Mucosa of gallbladder (tissue), 1 donor: Measurements from ENCODE around the gene GRAMD1A. TPM values are rescaled to one million over a fixed set of nuclear protein-coding genes. Genes with fewer than 3 reads are reported as not detected.

Experiments
- DNase-seq: peaks from one replicate; pipeline ENCODE4 v3.0.0-alpha.2; 2020; ENCODE audit warnings: low spot score
- total RNA-seq: library from RNA; stranded (reverse); gene quantifications from one replicate; pipeline ENCODE4 v1.2.1, GENCODE V29; 2021
- donor health status: DM: no; HTN: no; CAD: no.

The GRAMD1A gene
- total RNA-seq, 1 donor from 2014 or later: 31.7 TPM

DNA sequence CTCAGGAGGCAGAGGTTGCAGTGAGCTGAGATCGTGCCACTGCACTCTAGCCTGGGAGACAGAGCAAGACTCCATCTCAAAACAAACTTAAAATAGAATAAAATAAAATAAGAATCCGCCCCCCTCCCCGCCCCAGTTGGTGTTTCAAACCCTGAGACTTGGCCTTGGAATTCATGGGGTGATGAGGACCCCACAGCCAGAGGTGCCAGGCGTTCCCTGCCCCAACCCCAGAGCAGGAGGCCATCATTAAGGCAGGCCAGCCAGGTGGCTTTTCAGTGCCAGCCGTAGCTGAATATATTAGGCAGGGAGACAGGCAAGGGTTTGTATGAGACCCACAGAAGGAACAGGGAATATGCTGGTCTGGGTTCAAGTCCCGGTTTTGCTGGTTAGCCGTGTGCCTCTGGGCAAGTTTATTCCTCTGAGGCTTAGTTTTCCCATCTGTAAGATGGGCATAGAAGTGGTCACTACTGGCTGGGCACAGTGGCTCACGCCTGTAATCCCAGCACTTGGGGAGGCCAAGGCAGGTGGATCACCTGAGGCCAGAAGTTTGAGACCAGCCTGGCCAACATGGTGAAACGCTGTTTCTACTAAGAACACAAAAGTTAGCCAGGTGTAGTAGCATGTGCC, 53.7 kb downstream of the GRAMD1A start:
- no peak for DNase-seq

DNA sequence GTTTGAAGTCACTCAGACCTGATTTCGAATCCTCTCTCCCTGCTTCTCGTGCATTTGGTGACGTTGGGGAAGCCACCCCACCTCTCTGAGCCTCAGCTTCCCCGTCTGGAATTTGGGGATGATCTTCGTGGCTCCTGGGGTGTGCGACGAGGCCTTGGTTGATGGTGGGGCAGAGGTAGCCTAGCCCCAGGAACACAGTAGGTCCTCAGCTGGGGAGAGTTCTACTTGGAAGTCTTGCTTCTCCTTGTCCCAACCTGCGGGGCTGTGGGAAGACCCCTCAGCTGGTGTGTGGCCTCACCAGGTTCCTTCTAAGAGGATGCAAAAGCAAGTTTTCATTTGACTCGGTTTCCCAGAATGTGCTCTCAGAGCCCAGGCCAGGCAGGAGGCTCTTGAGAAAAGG, 54.5 kb downstream of the GRAMD1A start:
- DNase-seq: no peak

DNA sequence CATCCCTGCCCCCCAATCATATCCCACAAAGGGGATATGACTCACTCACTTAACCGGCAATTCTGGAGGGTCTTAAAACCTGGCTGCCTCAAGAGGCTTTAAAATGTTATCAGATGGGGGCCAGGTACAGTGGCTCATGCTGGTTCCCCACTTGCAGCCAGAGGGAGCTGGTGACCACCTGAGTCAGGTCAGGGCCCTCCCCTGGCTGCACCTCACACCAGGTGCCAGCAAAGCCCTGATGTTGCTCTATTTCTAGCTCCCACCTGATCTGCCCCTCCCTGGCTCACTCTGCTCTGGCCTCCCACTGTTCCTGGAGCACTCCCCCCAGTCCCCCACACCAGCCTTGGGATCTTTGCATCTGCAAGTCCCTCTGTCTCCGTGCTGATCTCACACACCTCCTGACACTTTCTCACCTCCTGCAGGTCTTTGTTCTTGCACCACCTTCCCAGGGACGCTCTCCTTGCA, 55.6 kb downstream of the GRAMD1A start:
- no peak for DNase-seq

DNA sequence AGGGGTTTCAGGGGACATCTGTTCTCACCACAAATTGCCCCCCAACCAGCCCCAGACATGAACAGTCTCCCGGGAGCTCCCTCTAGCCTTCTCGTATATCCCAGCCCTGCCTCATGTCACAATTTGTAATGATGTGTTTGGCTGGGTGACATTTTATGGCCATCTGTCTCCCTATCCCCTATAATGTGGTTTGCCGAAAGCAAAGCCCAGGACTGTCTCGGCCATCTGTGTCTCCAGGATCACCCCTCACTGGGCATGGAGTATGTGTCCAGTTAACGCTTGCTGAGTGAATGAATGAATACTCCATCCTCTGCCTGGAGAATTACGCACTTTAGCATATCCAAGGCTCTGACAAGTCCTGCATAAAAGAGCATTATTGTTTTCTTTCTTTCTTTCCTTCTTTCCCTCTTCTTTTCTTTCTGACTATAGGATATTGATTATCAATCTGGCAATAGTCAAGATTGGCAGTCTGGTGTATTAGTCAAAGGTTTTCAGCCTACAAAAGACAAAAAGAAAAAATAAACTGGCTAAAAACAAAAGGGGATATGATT, 56.5 kb downstream of the GRAMD1A start:
- DNase-seq: no peak

DNA sequence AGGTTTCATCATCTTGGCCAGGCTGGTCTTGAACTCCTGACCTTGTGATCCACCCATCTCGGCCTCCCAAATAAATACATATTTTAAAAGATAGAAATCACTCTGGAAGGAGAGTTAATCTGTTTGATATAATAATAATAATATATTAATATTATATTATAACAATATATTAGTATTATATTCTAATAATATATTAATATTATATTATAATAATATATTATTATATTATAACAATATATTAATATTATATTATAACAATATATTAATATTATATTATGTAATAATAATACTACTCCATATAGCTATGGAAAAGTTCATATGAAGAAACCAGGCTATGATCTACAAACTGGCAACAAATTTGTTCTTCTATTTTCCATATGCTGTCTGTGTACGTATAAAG, 58.2 kb downstream of the GRAMD1A start:
- no peak for DNase-seq

DNA sequence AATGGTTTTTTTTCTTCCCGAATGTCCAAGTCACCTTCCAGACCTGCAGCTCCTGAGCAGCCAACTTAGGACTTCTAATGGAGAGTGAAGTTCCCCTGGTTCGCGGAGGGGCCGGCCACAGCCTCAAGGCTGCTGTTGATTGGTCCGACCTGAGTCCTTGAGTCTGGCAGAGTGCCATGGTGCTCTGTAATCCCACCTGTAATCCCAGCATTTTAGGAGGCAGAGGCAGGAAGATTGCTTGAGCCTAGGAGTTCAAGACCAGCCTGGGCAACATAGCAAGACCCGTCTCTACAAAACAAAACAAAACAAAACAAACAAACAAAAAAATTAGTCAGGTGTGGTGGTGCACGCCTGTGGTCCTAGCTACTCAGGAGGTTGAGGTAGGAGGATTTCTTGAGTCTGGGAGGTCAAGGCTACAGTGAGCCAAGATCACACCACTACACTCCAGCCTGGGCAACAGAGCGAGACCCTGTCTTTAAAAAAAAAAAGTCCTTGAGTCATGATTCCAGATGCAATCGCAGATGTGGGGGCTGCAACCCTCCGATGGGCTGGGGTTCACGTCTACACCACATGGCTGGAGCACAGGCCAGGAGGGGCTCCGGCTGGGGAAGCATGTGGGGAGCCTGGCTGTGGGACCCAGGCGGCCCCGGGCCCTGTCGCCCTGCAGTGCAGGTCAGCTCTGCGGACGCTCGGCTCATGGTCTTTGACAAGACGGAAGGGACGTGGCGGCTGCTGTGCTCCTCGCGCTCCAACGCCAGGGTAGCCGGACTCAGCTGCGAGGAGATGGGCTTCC, 59.1 kb downstream of the GRAMD1A start:
- DNase-seq: no peak

DNA sequence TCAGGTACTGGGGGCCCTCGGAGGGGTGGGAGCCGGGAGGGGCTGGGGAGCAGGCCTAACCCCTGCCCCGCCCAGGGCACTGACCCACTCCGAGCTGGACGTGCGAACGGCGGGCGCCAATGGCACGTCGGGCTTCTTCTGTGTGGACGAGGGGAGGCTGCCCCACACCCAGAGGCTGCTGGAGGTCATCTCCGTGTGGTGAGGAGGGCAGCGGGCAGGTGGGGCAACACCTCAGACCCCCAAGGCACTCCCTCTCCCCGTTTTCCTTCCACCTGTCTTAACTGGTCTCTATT, 59.6 kb downstream of the GRAMD1A start:
- DNase-seq: no peak

DNA sequence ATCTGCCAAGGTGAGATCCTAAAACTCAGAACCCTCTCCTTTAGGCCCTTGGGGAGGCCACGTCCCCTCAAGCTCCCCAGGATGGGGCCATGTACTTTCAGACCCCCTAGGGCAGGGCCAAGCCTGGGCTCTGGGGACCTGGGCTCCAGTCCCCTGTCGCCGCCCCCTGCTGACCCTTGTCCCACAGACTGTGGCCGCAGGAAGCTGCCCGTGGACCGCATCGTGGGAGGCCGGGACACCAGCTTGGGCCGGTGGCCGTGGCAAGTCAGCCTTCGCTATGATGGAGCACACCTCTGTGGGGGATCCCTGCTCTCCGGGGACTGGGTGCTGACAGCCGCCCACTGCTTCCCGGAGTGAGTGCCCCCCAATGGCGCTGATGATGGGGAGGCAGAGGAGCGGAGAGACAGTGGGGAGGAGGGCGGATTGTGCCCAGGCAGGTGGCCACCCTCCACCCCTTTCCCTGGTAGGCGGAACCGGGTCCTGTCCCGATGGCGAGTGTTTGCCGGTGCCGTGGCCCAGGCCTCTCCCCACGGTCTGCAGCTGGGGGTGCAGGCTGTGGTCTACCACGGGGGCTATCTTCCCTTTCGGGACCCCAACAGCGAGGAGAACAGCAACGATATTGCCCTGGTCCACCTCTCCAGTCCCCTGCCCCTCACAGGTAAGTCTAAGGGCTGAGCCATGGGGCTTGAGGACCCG, 60.2 kb downstream of the GRAMD1A start:
- no peak for DNase-seq

DNA sequence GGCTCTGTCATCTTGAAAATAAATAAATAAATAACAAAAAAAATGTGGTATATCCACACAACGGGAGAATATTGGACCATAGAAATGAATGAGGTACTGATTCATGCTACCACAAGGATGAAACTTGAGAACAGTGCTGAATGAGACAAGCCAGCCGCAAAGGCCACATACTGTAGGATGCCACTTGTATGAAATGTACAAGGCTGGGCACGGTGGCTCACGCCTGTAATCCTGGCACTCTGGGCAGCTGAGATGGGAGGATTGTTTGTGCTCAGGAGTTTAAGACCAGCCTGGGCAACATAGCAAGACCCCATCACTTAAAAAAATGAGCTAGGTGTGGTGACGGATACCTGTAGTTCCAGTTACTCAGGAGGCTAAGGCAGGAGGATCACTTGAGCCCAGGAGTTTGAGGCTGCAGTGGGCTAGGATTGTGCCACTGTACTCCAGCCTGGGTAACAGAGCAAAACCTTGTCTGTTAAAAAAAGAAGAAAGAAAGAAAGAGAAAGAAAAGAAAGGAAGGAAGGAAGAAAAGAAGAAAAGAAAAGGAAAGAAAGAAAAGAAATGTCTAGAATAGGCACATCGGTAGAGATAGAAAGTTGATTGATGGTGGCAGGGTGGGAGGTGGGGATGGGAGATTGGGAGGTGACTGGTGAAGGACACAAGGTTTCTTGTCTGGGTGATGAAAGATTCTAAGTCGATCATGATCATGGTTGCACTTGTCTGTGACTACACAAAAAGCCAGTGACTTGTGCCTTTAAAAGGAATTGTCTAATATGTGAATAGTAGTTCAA, 61.7 kb downstream of the GRAMD1A start:
- DNase-seq: no peak

DNA sequence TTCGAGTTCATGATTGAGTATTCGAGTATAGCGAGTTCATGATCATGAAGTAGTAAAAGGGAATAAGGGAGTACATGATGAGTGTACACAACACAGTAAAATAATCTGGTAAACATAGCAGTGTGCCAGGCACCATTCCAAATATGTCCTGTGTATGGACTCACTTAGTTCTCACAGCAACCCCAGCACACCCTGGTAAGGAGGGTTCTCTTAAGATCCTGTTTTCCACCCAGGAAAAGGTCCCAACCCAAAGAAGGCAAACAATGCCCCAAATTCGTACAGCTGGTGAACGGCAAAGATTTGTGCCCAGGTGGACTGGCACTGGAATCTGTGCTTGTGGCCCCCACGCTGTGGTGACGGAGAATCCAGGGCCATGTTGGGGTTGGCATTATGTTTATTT, 62.8 kb downstream of the GRAMD1A start:
- no peak for DNase-seq

DNA sequence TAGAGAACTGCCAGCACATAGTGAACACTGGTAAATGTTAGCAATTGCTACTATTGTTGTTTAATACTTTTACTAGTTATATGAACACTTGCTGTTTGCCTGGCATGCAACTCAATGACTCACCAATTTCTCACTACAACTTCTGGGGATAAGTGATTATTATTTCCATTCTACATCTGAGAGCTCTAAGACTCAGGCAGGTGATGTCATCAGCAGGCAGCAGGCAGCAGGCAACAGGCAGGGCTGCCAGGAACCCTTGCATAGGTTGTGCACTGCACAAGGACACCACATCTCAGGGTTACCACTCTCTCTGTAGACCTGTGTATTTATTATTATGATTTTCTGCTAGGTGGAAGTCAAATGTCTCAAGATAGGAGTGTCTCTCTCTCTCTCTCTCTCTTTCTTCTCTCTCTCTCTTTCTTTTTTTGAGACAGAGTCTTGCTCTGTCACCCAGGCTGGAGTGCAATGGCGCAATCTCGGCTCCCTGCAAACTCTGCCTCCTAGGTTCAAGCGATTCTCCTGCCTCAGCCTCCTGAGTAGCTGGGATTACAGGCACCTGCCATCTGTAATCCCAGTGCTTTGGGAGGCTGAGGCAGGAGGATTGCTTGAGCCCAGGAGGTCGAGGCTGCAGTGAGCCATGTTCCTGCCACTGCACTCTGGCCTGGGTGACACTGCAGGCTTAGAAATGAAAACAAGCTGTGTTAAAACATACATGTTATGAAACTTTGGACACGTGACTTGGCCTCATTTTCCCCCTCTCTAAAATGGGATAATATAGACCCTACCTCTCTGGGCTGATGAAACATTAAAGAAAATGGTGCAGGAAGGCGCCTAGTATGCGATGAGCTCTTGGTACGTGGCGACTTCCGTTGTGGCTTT, 64.1 kb downstream of the GRAMD1A start:
- DNase-seq: no peak

DNA sequence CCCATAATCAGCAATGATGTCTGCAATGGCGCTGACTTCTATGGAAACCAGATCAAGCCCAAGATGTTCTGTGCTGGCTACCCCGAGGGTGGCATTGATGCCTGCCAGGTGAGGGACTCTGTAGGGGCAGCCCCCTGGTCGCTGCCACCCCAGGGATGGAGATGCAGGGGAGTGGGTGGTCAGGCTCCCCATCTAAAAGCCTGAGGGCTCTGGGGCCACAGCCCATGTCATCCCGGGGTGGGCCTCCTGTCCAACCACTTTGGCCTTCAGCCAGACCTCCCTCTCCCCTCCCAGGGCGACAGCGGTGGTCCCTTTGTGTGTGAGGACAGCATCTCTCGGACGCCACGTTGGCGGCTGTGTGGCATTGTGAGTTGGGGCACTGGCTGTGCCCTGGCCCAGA, 65.5 kb downstream of the GRAMD1A start:
- DNase-seq: no peak

DNA sequence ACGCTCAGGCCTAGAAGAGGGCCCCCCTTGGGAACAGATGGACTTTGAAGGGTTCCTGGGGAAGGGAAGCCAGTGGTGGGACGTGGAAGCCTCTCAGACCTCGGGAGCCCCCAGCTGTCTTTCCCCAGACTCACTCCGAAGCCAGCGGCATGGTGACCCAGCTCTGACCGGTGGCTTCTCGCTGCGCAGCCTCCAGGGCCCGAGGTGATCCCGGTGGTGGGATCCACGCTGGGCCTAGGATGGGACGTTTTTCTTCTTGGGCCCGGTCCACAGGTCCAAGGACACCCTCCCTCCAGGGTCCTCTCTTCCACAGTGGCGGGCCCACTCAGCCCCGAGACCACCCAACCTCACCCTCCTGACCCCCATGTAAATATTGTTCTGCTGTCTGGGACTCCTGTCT, 66.0 kb downstream of the GRAMD1A start:
- no peak for DNase-seq

DNA sequence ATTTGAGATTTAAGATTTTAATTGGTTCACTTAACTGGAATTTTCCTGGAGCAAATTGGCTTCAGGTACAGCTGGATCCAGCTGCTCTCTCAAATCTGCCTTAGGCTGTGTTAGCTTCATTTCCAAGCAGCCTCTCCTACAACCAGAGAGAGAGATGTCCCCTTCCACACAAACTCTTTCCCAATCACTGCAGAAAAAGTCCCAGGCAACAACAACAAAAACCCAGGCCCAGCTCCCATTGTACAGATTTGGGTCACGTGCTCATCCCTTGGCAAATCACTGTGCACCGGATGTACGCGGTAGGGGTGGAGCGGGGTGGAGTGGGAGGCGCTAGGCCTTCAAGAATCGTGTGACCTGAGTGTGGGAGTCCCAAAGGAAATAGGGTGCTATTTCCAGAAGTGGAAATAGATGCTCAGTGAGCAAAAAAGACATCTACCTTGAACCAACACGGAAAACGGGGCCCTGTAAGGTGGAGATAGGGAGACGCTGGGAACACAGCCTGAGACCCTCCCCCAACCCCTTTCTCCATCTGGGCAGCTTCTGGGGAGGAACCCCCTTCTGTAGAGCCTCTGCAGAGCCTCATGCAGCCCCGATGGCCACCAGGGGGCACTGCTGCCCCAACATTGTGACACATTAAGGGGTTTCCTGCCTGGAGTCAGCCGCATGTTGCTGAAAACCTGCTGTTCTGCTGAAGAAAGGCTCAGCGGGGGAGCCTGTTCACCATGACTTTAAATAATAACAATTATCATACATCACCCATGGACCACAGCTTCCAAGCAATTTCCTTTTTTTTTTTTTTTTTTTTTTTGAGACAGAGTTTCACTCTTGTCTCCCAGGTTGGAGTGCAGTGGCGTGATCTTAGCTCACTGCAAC, 66.8 kb downstream of the GRAMD1A start:
- DNase-seq: peak; percentile 87

DNA sequence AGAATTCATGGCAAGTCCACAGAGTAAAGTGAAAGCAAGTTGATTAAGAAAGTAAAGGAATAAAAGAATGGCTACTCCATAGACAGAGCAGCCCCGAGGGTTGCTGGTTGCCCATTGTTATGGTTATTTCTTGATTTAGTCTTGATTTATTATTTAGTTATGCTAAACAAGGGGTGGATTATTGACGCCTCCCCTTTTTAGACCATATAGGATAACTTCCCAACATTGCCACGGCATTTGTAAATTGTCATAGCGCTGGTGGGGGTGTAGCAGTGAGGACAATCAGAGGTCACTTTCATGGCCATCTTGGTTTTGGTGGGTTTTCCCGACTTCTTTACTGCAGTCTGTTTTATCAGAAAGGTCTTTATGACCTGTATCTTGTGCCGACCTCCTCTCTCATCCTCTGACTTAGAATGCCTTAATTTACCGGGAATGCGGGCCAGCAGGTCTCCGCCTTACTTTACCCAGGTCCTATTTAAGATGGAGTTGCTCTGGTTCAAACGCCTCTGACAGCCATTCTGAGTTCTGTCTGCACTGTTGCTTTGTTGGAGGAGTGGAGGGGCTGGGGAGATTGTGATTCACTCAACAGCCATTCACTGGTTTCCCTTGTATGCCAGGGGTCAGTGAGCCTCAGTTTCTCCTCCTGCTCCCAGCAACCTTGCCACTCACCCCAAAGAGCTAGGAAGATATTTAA, 69.0 kb downstream of the GRAMD1A start:
- DNase-seq: no peak

DNA sequence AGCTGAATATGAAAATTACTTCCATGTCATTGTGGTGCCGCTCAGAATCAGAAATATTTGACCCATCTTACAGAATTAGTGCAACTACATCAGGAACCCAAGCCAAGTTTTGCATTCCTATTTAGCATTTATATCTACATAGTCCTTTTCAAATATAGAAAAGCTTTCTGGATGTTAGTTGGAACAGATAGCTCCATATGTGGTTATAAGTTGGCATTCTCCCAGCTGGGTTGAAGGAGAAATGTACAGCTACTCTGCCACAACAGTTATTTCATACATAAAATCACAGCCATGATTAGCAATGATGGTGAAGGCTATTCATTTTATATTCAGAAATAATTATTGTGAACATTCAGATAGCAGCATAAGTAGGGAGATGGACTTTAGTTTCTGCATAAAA, 69.6 kb downstream of the GRAMD1A start:
- DNase-seq: no peak

DNA sequence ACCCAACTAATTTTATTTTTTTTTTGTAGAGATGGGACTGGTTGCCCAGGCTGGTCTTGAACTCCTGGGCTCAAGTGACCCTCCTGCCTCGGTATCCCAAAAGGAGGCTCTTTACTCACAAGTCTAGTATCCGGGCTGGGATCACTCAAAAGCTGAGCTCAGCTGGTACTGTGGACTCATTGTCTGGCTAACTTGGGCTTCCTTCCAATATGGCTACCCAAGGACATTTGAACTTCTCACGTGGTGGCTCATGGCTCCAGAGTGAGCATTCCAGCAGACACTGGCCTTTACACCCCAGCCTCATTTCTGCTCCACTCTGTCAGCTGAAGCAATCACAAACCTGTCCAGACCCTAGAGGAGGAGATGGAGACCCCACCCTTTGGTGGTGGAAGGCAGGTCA, 70.3 kb downstream of the GRAMD1A start:
- DNase-seq: no peak

DNA sequence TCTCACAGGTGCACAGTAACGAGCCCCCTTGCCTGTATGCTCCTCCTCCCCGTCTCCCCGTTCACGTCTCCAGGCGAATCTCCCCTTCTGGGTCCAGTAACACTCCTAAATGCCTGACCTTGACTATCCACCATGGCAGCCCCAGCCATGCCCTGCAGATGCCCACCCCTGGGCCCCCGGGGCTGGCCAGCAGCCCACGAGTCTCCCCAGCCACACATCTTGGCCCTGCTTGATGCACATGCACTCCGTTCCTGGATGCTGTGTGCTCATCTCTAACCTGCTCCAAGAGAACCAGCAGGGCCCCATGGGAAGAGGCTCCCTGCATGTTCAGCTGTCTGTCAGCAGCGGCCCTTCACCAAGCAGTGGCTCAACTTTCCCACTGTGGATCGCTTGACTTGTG, 73.4 kb downstream of the GRAMD1A start:
- DNase-seq: no peak

DNA sequence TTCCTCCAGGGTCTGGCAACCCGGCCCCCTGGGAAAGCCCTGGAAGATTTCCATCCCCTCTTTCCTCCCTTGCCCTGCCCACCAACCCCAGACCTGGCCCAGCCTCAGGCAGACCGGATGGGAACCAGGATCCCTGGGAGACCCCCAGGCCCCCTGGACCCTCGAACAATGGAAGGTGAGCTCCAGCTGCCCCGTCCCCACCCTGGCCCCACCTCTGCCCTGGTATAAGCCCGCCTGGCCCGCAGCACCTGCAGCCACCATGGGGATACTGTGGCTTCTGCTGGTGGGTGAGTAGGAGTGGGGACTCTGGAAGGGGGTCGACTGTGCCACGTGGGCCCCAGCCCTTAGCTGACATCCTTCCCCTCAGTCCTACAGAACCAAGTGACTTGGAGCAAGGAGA, 73.8 kb downstream of the GRAMD1A start:
- DNase-seq: no peak
